Endothelial cell of umbilical vein (primary cell): Measurements from ENCODE around the gene DLG1. TPM values are rescaled to one million over a fixed set of nuclear protein-coding genes. Genes with fewer than 3 reads are reported as not detected.

ENCODE experiments used
- BruUV-seq: library from RNA; stranded (reverse); fragments of 400-500 nt; replicated peaks from 2 replicates; lab custom pipeline; 2021; lab: Mats Ljungman, UMichigan
- CTCF ChIA-PET: fragments of 300-600, 350-600 bp; sonication (Branson Sonifier 250); formaldehyde crosslinking; loops from one replicate; lab custom pipeline; 2021; ENCODE audit warnings: antibody characterized with exemption, inconsistent platforms; lab: Charles Lee
- POLR2A ChIA-PET: fragments of 300-600, 350-600 bp; sonication (Branson Sonifier 250); formaldehyde crosslinking; loops from one replicate; lab custom pipeline; 2021; ENCODE audit warnings: antibody characterized with exemption, inconsistent platforms; lab: Charles Lee
- DNase-seq: peaks from one replicate; pipeline ENCODE4 v3.0.0-alpha.2; 2011; ENCODE audit warnings: low read depth, low spot score
- FAIRE-seq: peaks from 2 replicates; lab custom pipeline; 2011; peaks lifted over from hg19 to GRCh38; lab: Jason Lieb, UNC
- H2AFZ ChIP-seq: 2 replicates; pipeline ENCODE4 v1.6.0; 2012; ENCODE audit warnings: low read depth, low read length, control low read depth, inconsistent platforms
- H3K27ac ChIP-seq: 2 replicates; pipeline ENCODE4 v1.5.1; 2011; ENCODE audit warnings: low read depth, mild to moderate bottlenecking, control low read depth, low read length, moderate library complexity; ENCODE audit not compliant: insufficient read depth
- H3K27me3 ChIP-seq, 2 experiments: 2 replicates each; pipeline versions ENCODE4 v1.6.0 to v1.6.1; 2011; ENCODE audit warnings: low read length in 2 of 2, mixed read lengths in 1 of 2; ENCODE audit not compliant: control insufficient read depth in 2 of 2, insufficient read depth in 2 of 2
- H3K36me3 ChIP-seq, 2 experiments: 2 replicates in 1 of 2; 3 replicates in 1 of 2; pipeline ENCODE4 v1.5.1; 2011; ENCODE audit warnings: low read length in 2 of 2, mild to moderate bottlenecking in 1 of 2, moderate library complexity in 1 of 2; ENCODE audit not compliant: control insufficient read depth in 2 of 2, insufficient read depth in 2 of 2; ENCODE audit errors: extremely low read depth in 1 of 2
- H3K4me1 ChIP-seq: 3 replicates; pipeline ENCODE4 v1.5.1; 2011; ENCODE audit warnings: mild to moderate bottlenecking, low read length; ENCODE audit not compliant: control insufficient read depth, insufficient read depth; ENCODE audit errors: extremely low read depth
- H3K4me2 ChIP-seq: 2 replicates; pipeline ENCODE4 v1.6.1; 2011; ENCODE audit warnings: low read length, control low read depth, mixed read lengths; ENCODE audit not compliant: insufficient read depth
- H3K4me3 ChIP-seq, 3 experiments: fragments of 200-600 bp in 1 of 3; sonication (generic), shearing (Covaris generic) in 1 of 3; replicated peaks in 1 of 3; 2 replicates each; pipeline ENCODE4 v1.5.1; 2011 to 2016; ENCODE audit warnings: control low read depth in 3 of 3, low read length in 3 of 3, mild to moderate bottlenecking in 2 of 3, inconsistent platforms in 1 of 3, low read depth in 1 of 3, moderate library complexity in 1 of 3; ENCODE audit not compliant: insufficient read depth in 1 of 3
- H3K79me2 ChIP-seq: 2 replicates; pipeline ENCODE4 v1.6.0; 2012; ENCODE audit warnings: low read length, inconsistent platforms; ENCODE audit not compliant: control insufficient read depth, insufficient read depth
- H3K9ac ChIP-seq: replicated peaks from 2 replicates; pipeline ENCODE3; 2011; ENCODE audit warnings: low read length, control low read depth; ENCODE audit not compliant: insufficient read depth; ENCODE audit errors: extremely low read depth
- H3K9me1 ChIP-seq: replicated peaks from 3 replicates; pipeline ENCODE4 v1.6.0; 2011; ENCODE audit warnings: mild to moderate bottlenecking, low read length; ENCODE audit not compliant: control insufficient read depth, insufficient read depth; ENCODE audit errors: extremely low read depth
- H3K9me3 ChIP-seq: replicated peaks from 2 replicates; pipeline ENCODE4 v1.5.1; 2012; ENCODE audit warnings: low read length, inconsistent platforms; ENCODE audit not compliant: control insufficient read depth, insufficient read depth
- H4K20me1 ChIP-seq: replicated peaks from 2 replicates; pipeline ENCODE3; 2011; ENCODE audit warnings: mild to moderate bottlenecking, low read length; ENCODE audit not compliant: control insufficient read depth, insufficient read depth; ENCODE audit errors: extremely low read depth
- EZH2 ChIP-seq: IDR thresholded peaks from 2 replicates; pipeline ENCODE4 v1.6.1; 2012; ENCODE audit warnings: borderline replicate concordance, low read depth, mild to moderate bottlenecking, moderate library complexity, low read length, inconsistent platforms; ENCODE audit not compliant: severe bottlenecking
- FOS ChIP-seq: IDR thresholded peaks from 2 replicates; pipeline ENCODE4 v1.6.1; 2011; ENCODE audit warnings: mild to moderate bottlenecking, low read length, moderate library complexity, borderline replicate concordance; ENCODE audit not compliant: insufficient read depth
- GATA2 ChIP-seq: IDR thresholded peaks from 2 replicates; pipeline ENCODE4 v1.7.0; 2011; ENCODE audit warnings: low read depth, mild to moderate bottlenecking, moderate library complexity, mixed read lengths, low read length; ENCODE audit not compliant: insufficient read length, insufficient read depth
- JUN ChIP-seq: IDR thresholded peaks from 2 replicates; pipeline ENCODE4 v1.6.1; 2011; ENCODE audit warnings: borderline replicate concordance, low read depth; ENCODE audit not compliant: insufficient read length, insufficient read depth
- POLR2A ChIP-seq: IDR thresholded peaks from 2 replicates; pipeline ENCODE4 v1.6.1; 2012; ENCODE audit warnings: low read depth, mild to moderate bottlenecking, control low read depth, low read length
- dilution Hi-C: fragments of 300-500 bp; cut with MboI; formaldehyde crosslinking; loops from one replicate; pipeline ENCODE4 v1.15.0; 2019; ENCODE audit warnings: low sequenced_read_pairs; ENCODE audit not compliant: extremely low pct_ligation_motif_present
- intact Hi-C: fragments of 100-400 bp; cut with micrococcal nuclease; formaldehyde crosslinking; loops from one replicate; pipeline ENCODE4 v1.10.0; 2022
- polyA plus RNA-seq, 4 experiments: library from polyadenylated mRNA; depleted of rRNA in 3 of 4; stranded (reverse) in 3 of 4; unstranded in 1 of 4; fragments of >200 nt; gene quantifications; 2 replicates each; pipeline versions ENCODE4 v1.2.1 to v1.2.3, GENCODE V29; 2011 to 2012; ENCODE audit warnings: missing spikeins in 1 of 4
- total RNA-seq: library from RNA; stranded (reverse); gene quantifications from 2 replicates; pipeline ENCODE4 v1.2.3, GENCODE V29; 2021
- TF ChIP-seq, protein P1 (sequence below): IDR thresholded peaks from 2 replicates; pipeline ENCODE4 v1.6.1; 2011; ENCODE audit not compliant: insufficient read depth, insufficient read length

DLG1 gene
- total and polyA plus RNA-seq, 2 donors (not counting 3 experiments of a cell fraction or from before 2014, with no cell fraction given) = 26.5 to 80.1 TPM

DNA sequence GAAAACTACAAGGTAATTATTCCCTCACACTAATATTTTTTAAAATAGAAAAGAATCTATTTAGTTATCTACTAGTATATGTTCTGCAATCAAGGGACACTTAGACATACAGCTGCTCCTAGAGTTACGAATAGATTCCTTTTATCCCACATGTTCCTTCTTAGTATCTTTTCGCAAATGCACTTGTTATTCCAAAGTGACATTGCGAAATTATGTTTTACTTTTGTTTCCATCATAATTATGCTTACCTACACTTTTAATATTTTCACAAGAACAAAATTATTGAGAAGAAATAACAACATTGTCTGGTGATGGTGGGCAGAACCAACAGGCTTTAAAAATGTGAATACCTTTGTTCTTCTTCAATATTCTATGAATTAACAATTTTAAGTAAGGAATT lies 161.7 kb downstream of the DLG1 start:
- intact Hi-C loops = no loop called here
- no peak for DNase-seq
- Histone ChIP-seq H2AFZ (no peak overlapping the region), H3K36me3 (peaks cover 7 to 11% of the 10 kb centered on the region in 2 experiments), H3K9me3 (no peaks in the 10 kb centered on the region), H3K4me1 (no peaks in the 10 kb centered on the region), H4K20me1 (no peaks in the 10 kb centered on the region), H3K9me1 (no peaks in the 10 kb centered on the region), H3K4me3 (no peak overlapping the region), H3K27me3 (no peaks in the 10 kb centered on the region), H3K4me2 (no peak overlapping the region), H3K27ac (no peak overlapping the region), H3K79me2 (no peaks in the 10 kb centered on the region), H3K9ac (no peak overlapping the region)
- POLR2A ChIA-PET = no interaction called here
- no peak for FAIRE-seq
- CTCF ChIA-PET = interaction anchor here (1.5 kb wide), 1 partner anchor 21 kb away, joined by 3 read pairs; no protein-coding TSS in a partner anchor
- dilution Hi-C loops = no loop called here
- BruUV-seq = no TSS peak
- TF ChIP-seq JUN (no peak), POLR2A (no peak), GATA2 (no peak)
- TF ChIP-seq, protein P1, sequence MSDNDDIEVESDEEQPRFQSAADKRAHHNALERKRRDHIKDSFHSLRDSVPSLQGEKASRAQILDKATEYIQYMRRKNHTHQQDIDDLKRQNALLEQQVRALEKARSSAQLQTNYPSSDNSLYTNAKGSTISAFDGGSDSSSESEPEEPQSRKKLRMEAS = no peak

DNA sequence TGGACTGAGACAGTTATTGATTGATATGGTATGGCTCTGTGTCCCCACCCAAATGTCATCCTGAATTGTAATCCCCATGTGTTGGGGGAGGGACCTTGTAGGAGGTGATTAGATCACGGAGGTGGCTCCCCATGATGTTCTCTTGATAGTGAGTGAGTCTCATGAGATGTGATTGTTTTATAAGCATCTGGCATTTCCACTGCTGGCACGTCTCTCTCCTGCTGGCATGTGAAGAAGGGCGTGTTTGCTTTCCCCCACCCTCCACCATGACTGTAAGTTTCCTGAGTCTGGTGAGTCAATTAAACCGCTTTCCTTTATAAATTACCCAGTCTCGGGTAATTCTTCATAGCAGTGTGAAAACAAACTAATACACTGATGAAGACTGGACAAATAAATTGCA lies 163.2 kb downstream of the DLG1 start:
- H4K20me1 ChIP-seq = no peaks in the 10 kb centered on the region
- H3K4me1 ChIP-seq = no peaks in the 10 kb centered on the region
- H3K79me2 ChIP-seq = no peaks in the 10 kb centered on the region
- no peak overlapping the region for H3K27ac ChIP-seq
- no peaks in the 10 kb centered on the region for H3K27me3 ChIP-seq
- no TSS peak for BruUV-seq
- TF ChIP-seq POLR2A (no peak), JUN (no peak), FOS (no peak), EZH2 (no peak)
- dilution Hi-C loops = no loop called here
- H3K9me3 ChIP-seq = no peaks in the 10 kb centered on the region
- intact Hi-C loops = no loop called here
- H3K9ac ChIP-seq = no peak overlapping the region
- H3K4me2 ChIP-seq = no peak overlapping the region
- FAIRE-seq = no peak
- no peak overlapping the region for H2AFZ ChIP-seq
- peaks cover 9 to 10% of the 10 kb centered on the region in 2 experiments for H3K36me3 ChIP-seq
- H3K4me3 ChIP-seq = no peak overlapping the region
- POLR2A ChIA-PET = no interaction called here
- no peaks in the 10 kb centered on the region for H3K9me1 ChIP-seq
- CTCF ChIA-PET = interaction anchor here (0.9 kb wide), 1 partner anchor 9 kb away, joined by 3 read pairs; no protein-coding TSS in a partner anchor
- peak; percentile 29 for DNase-seq
